ENCODE measurements around the gene SLC43A2.

GRCh38 chr17:1638624-1639300 is 10.1 kb upstream of the SLC43A2 start:
- TF ChIP-seq YY1 (IDR thresholded peaks at IDR 0.05; ENCODE audit: insufficient read depth, insufficient read length) (no peak), ZNF274 (IDR thresholded peaks at IDR 0.05; ENCODE audit: low read depth, low read length) (no peak), SUZ12 (IDR thresholded peaks at IDR 0.05; ENCODE audit: extremely low read depth, insufficient read depth, insufficient read length) (no peak)
